Mesendoderm (in vitro differentiated cells): Measurements from ENCODE around the gene KRT84.

Experiments used
- DNase-seq: peaks from one replicate; pipeline ENCODE4 v3.0.0; 2013
- H2AK5ac ChIP-seq: 2 replicates; pipeline ENCODE4 v1.6.1; 2013; ENCODE audit warnings: low read length, inconsistent platforms
- H2BK120ac ChIP-seq: 2 replicates; pipeline ENCODE4 v1.6.1; 2013; ENCODE audit warnings: low read depth, mild to moderate bottlenecking, low read length, moderate library complexity, mixed read lengths
- H2BK15ac ChIP-seq: replicated peaks from 2 replicates; pipeline ENCODE4 v1.6.1; 2013; ENCODE audit warnings: low read depth, mild to moderate bottlenecking, moderate library complexity
- H2BK5ac ChIP-seq: 2 replicates; pipeline ENCODE4 v1.6.1; 2013; ENCODE audit warnings: low read length, inconsistent platforms
- H3K18ac ChIP-seq: 2 replicates; pipeline ENCODE4 v1.6.1; 2013; ENCODE audit warnings: mild to moderate bottlenecking, low read length, mixed read lengths
- H3K23ac ChIP-seq: one replicate; pipeline ENCODE4 v1.6.1; 2013; ENCODE audit warnings: low read length
- H3K27ac ChIP-seq: 2 replicates; pipeline ENCODE4 v1.5.1; 2013; ENCODE audit warnings: low read depth, mild to moderate bottlenecking, inconsistent platforms, low read length, moderate library complexity
- H3K27me3 ChIP-seq: 2 replicates; pipeline ENCODE4 v1.6.1; 2013; ENCODE audit warnings: low read length, control low read depth, mild to moderate bottlenecking, inconsistent platforms; ENCODE audit not compliant: insufficient read depth, poor library complexity
- H3K36me3 ChIP-seq: 2 replicates; pipeline ENCODE4 v1.6.1; 2013; ENCODE audit warnings: low read length, inconsistent platforms; ENCODE audit not compliant: control insufficient read depth, insufficient read depth
- H3K4ac ChIP-seq: one replicate; pipeline ENCODE4 v1.6.1; 2013; ENCODE audit warnings: low read depth, mild to moderate bottlenecking, low read length, moderate library complexity
- H3K4me1 ChIP-seq: 2 replicates; pipeline ENCODE4 v1.6.1; 2013; ENCODE audit warnings: low read depth, low read length, inconsistent platforms; ENCODE audit not compliant: control insufficient read depth
- H3K4me2 ChIP-seq: 2 replicates; pipeline ENCODE4 v1.6.1; 2013; ENCODE audit warnings: low read length
- H3K4me3 ChIP-seq: 2 replicates; pipeline ENCODE4 v1.5.1; 2013; ENCODE audit warnings: mild to moderate bottlenecking, low read length
- H3K56ac ChIP-seq: one replicate; pipeline ENCODE4 v1.6.1; 2013; ENCODE audit warnings: low read length
- H3K79me1 ChIP-seq: 2 replicates; pipeline ENCODE4 v1.6.1; 2013; ENCODE audit warnings: low read length, inconsistent platforms
- H3K79me2 ChIP-seq: 2 replicates; pipeline ENCODE4 v1.6.1; 2013; ENCODE audit warnings: mild to moderate bottlenecking, low read length; ENCODE audit not compliant: control insufficient read depth, insufficient read depth
- H3K9ac ChIP-seq: 2 replicates; pipeline ENCODE4 v1.6.1; 2013; ENCODE audit warnings: low read length, inconsistent platforms
- H4K5ac ChIP-seq: one replicate; pipeline ENCODE4 v1.6.1; 2013; ENCODE audit warnings: low read length
- H4K8ac ChIP-seq: one replicate; pipeline ENCODE4 v1.6.1; 2013; ENCODE audit warnings: low read depth, mild to moderate bottlenecking, control low read depth, low read length, moderate library complexity
- WGBS: extraction: QIAGEN DNeasy Blood & Tissue Kit; methylation state at CpG from one replicate; pipeline ENCODE4 v1.1.7; 2013; ENCODE audit warnings: low lambda C conversion rate, missing lambda C conversion rate; ENCODE audit not compliant: insufficient coverage; ENCODE audit errors: extremely low coverage; 5-methylcytosine and 5-hydroxymethylcytosine counted together

KRT84 gene

GRCh38 chr12:52360663-52361271 lies 24.7 kb downstream of the KRT84 start:
- no peak overlapping the region for H3K4me2 ChIP-seq
- H3K27me3 ChIP-seq, result no peaks in the 10 kb centered on the region
- H3K18ac ChIP-seq, result no peak overlapping the region
- no peak overlapping the region for H3K23ac ChIP-seq
- H2BK5ac ChIP-seq, result no peak overlapping the region
- no peak overlapping the region for H3K56ac ChIP-seq
- H2BK15ac ChIP-seq, result no peak overlapping the region
- H2AK5ac ChIP-seq, result no peak overlapping the region
- H3K27ac ChIP-seq, result no peak overlapping the region
- H3K4me3 ChIP-seq, result no peak overlapping the region
- H3K79me1 ChIP-seq, result no peaks in the 10 kb centered on the region
- H3K79me2 ChIP-seq, result no peaks in the 10 kb centered on the region
- no peak for DNase-seq
- H3K36me3 ChIP-seq, result no peaks in the 10 kb centered on the region
- H3K9ac ChIP-seq, result no peak overlapping the region
- WGBS, result no CpG with 5 or more reads among the region's 13 CpGs
- no peak overlapping the region for H3K4ac ChIP-seq
- H4K5ac ChIP-seq, result no peak overlapping the region
- no peaks in the 10 kb centered on the region for H3K4me1 ChIP-seq
- H4K8ac ChIP-seq, result no peak overlapping the region
- no peak overlapping the region for H2BK120ac ChIP-seq

GRCh38 chr12:52360106-52360662 lies 25.3 kb downstream of the KRT84 start:
- Histone ChIP-seq H2AK5ac (no peak overlapping the region), H3K4me1 (no peaks in the 10 kb centered on the region), H3K4ac (no peak overlapping the region), H4K8ac (no peak overlapping the region), H3K18ac (no peak overlapping the region), H3K79me1 (no peaks in the 10 kb centered on the region), H3K56ac (no peak overlapping the region), H3K27me3 (no peaks in the 10 kb centered on the region), H3K23ac (no peak overlapping the region), H2BK120ac (no peak overlapping the region), H3K36me3 (no peaks in the 10 kb centered on the region), H3K4me2 (no peak overlapping the region), H3K79me2 (no peaks in the 10 kb centered on the region), H3K4me3 (no peak overlapping the region), H2BK15ac (no peak overlapping the region), H3K27ac (no peak overlapping the region), H4K5ac (no peak overlapping the region), H3K9ac (no peak overlapping the region), H2BK5ac (no peak overlapping the region)
- DNase-seq, result no peak
- no CpG with 5 or more reads among the region's 7 CpGs for WGBS

- Histone ChIP-seq H4K5ac (no peak overlapping the region), H3K27me3 (no peaks in the 10 kb centered on the region), H3K27ac (no peak overlapping the region), H3K4ac (no peak overlapping the region), H4K8ac (no peak overlapping the region), H3K4me3 (no peak overlapping the region), H3K4me1 (no peaks in the 10 kb centered on the region), H2BK15ac (no peak overlapping the region), H3K36me3 (no peaks in the 10 kb centered on the region), H3K23ac (no peak overlapping the region), H3K79me2 (no peaks in the 10 kb centered on the region), H2BK120ac (no peak overlapping the region), H3K56ac (no peak overlapping the region), H3K18ac (no peak overlapping the region), H2AK5ac (no peak overlapping the region), H2BK5ac (no peak overlapping the region), H3K9ac (no peak overlapping the region), H3K79me1 (no peaks in the 10 kb centered on the region), H3K4me2 (no peak overlapping the region)
- WGBS, result no CpG with 5 or more reads among the region's 5 CpGs
- DNase-seq, result no peak
Observed at GRCh38 chr12:52359621-52360061, 25.8 kb downstream of the KRT84 start.

- Histone ChIP-seq H3K4me1 (no peaks in the 10 kb centered on the region), H2BK5ac (no peak overlapping the region), H3K27me3 (no peaks in the 10 kb centered on the region), H3K18ac (no peak overlapping the region), H4K8ac (no peak overlapping the region), H3K4me3 (no peak overlapping the region), H3K4ac (no peak overlapping the region), H3K4me2 (no peak overlapping the region), H3K23ac (no peak overlapping the region), H2AK5ac (no peak overlapping the region), H2BK15ac (no peak overlapping the region), H3K79me1 (no peaks in the 10 kb centered on the region), H3K36me3 (no peaks in the 10 kb centered on the region), H3K27ac (no peak overlapping the region), H2BK120ac (no peak overlapping the region), H3K9ac (no peak overlapping the region), H3K56ac (no peak overlapping the region), H4K5ac (no peak overlapping the region), H3K79me2 (no peaks in the 10 kb centered on the region)
- no CpG with 5 or more reads among the region's 5 CpGs for WGBS
- peak; percentile 35 for DNase-seq
Observed at GRCh38 chr12:52358575-52359350, 26.7 kb downstream of the KRT84 start.

- Histone ChIP-seq H3K18ac (no peak overlapping the region), H3K4ac (no peak overlapping the region), H3K4me2 (no peak overlapping the region), H2BK120ac (no peak overlapping the region), H4K8ac (no peak overlapping the region), H2AK5ac (no peak overlapping the region), H3K27me3 (no peaks in the 10 kb centered on the region), H3K79me2 (no peaks in the 10 kb centered on the region), H2BK5ac (no peak overlapping the region), H4K5ac (no peak overlapping the region), H3K36me3 (no peaks in the 10 kb centered on the region), H3K9ac (no peak overlapping the region), H3K23ac (no peak overlapping the region), H3K4me3 (no peak overlapping the region), H2BK15ac (no peak overlapping the region), H3K27ac (no peak overlapping the region), H3K79me1 (no peaks in the 10 kb centered on the region), H3K4me1 (no peaks in the 10 kb centered on the region), H3K56ac (no peak overlapping the region)
- DNase-seq, result no peak
- WGBS, result no CpG with 5 or more reads among the region's 20 CpGs
Observed at GRCh38 chr12:52356762-52357580, 28.5 kb downstream of the KRT84 start.
